HCT116 (cell line): Measurements from ENCODE around the gene MIS18A. TPM values are rescaled to one million over a fixed set of nuclear protein-coding genes. Genes with fewer than 3 reads are reported as not detected.

Experiments
- ATAC-seq: fragments of 200-7000 bp; cut with Tn5 transposase; 2 replicates; pipeline ENCODE4 v1.9.1; 2020; ENCODE audit warnings: mild to moderate bottlenecking, moderate library complexity
- BruUV-seq: library from RNA; stranded (reverse); fragments of 400-500 nt; replicated peaks from 2 replicates; lab custom pipeline; 2021; lab: Mats Ljungman, UMichigan
- CTCF ChIA-PET: fragments of 300-600 bp; sonication (Branson Sonifier 250); formaldehyde crosslinking; loops from one replicate; lab custom pipeline; 2021; ENCODE audit warnings: antibody characterized with exemption; lab: Charles Lee
- POLR2A ChIA-PET: fragments of 300-600, 350-600 bp; sonication (Branson Sonifier 250); formaldehyde crosslinking; loops from one replicate; lab custom pipeline; 2021; ENCODE audit warnings: antibody characterized with exemption; lab: Charles Lee
- RAD21 ChIA-PET, 2 experiments: fragments of 300-600 bp; sonication (Branson Sonifier 250); formaldehyde crosslinking; loops; one replicate each; lab custom pipeline; 2023; ENCODE audit warnings: low total read pairs in 2 of 2; ENCODE audit not compliant: uncharacterized antibody in 2 of 2, unreplicated experiment in 2 of 2, low non-redundant PET in 1 of 2; lab: Charles Lee
- DNase-seq: peaks from one replicate; pipeline ENCODE4 v3.0.0-alpha.2; 2010; ENCODE audit warnings: low read depth, low spot score
- H2AFZ ChIP-seq: fragments of 200-600 bp; shearing (Covaris generic), sonication (generic); 2 replicates; pipeline ENCODE4 v1.6.1; 2017; ENCODE audit warnings: low read depth, mixed run types, mixed read lengths, antibody characterized with exemption, low read length; ENCODE audit not compliant: poor library complexity, severe bottlenecking
- H3K27ac ChIP-seq: 2 replicates; pipeline ENCODE4 v1.5.1; 2012; ENCODE audit warnings: low read depth, low read length
- H3K27me3 ChIP-seq: fragments of 200-600 bp; sonication (generic); 2 replicates; pipeline ENCODE4 v1.6.1; 2016; ENCODE audit warnings: mixed run types, low read length, mixed read lengths; ENCODE audit not compliant: insufficient read depth
- H3K36me3 ChIP-seq, 2 experiments: fragments of 200-500 bp in 1 of 2; fragments of 200-600 bp in 1 of 2; sonication (Bioruptor generic) in 1 of 2; sonication (generic) in 1 of 2; 2 replicates each; pipeline versions ENCODE4 v1.5.1 to v1.6.1; 2014 to 2016; ENCODE audit warnings: low read length in 2 of 2, inconsistent platforms in 1 of 2, mixed read lengths in 1 of 2, mixed run types in 1 of 2; ENCODE audit not compliant: insufficient read depth in 2 of 2, control insufficient read depth in 1 of 2
- H3K4me1 ChIP-seq, 2 experiments: fragments of 200-600 bp in 1 of 2; sonication (generic) in 1 of 2; 2 replicates each; pipeline versions ENCODE4 v1.5.1 to v1.6.1; 2012 to 2017; ENCODE audit warnings: low read length in 2 of 2, inconsistent platforms in 1 of 2, mild to moderate bottlenecking in 1 of 2, mixed read lengths in 1 of 2, mixed run types in 1 of 2, moderate library complexity in 1 of 2; ENCODE audit not compliant: insufficient read depth in 2 of 2, control insufficient read depth in 1 of 2
- H3K4me2 ChIP-seq: fragments of 200-600 bp; sonication (generic); 2 replicates; pipeline ENCODE4 v1.6.1; 2017; ENCODE audit warnings: mixed run types, low read length, mixed read lengths
- H3K4me3 ChIP-seq, 2 experiments: fragments of 200-600 bp in 1 of 2; sonication (generic) in 1 of 2; replicated peaks in 1 of 2; 2 replicates each; pipeline ENCODE4 v1.5.1; 2011 to 2016; ENCODE audit warnings: low read length in 2 of 2, control low read depth in 1 of 2, low read depth in 1 of 2, mild to moderate bottlenecking in 1 of 2, mixed read lengths in 1 of 2, mixed run types in 1 of 2
- H3K79me2 ChIP-seq: fragments of 200-600 bp; sonication (generic); 2 replicates; pipeline ENCODE4 v1.6.1; 2017; ENCODE audit warnings: mild to moderate bottlenecking, mixed run types, low read length, moderate library complexity, mixed read lengths; ENCODE audit not compliant: insufficient read depth
- H3K9ac ChIP-seq: fragments of 200-600 bp; sonication (generic); 2 replicates; pipeline ENCODE4 v1.6.1; 2016; ENCODE audit warnings: low read length, mixed read lengths
- H3K9me2 ChIP-seq: fragments of 200-600 bp; sonication (generic), shearing (Covaris generic); 2 replicates; pipeline ENCODE4 v1.6.1; 2017; ENCODE audit warnings: mixed run types, mild to moderate bottlenecking, moderate library complexity; ENCODE audit not compliant: insufficient read depth
- H3K9me3 ChIP-seq, 2 experiments: fragments of 200-500 bp in 1 of 2; fragments of 200-600 bp in 1 of 2; sonication (Bioruptor generic) in 1 of 2; sonication (generic) in 1 of 2; 2 replicates each; pipeline ENCODE4 v1.6.1; 2014 to 2017; ENCODE audit warnings: low read length in 2 of 2, mixed read lengths in 2 of 2, inconsistent platforms in 1 of 2, low read depth in 1 of 2, mild to moderate bottlenecking in 1 of 2, mixed run types in 1 of 2, moderate library complexity in 1 of 2; ENCODE audit not compliant: control insufficient read depth in 1 of 2, insufficient read depth in 1 of 2
- H4K20me1 ChIP-seq: fragments of 200-600 bp; sonication (generic), shearing (Covaris generic); 2 replicates; pipeline ENCODE4 v1.6.1; 2017; ENCODE audit warnings: mixed run types, mild to moderate bottlenecking, moderate library complexity; ENCODE audit not compliant: insufficient read depth
- CBX3 ChIP-seq: IDR thresholded peaks from 2 replicates; pipeline ENCODE4 v1.6.1; 2012; ENCODE audit warnings: low read depth
- CEBPB ChIP-seq: IDR thresholded peaks from 2 replicates; pipeline ENCODE4 v1.6.1; 2012; ENCODE audit warnings: low read depth
- ELF1 ChIP-seq: IDR thresholded peaks from 2 replicates; pipeline ENCODE4 v1.6.1; 2012; ENCODE audit warnings: low read depth, borderline replicate concordance
- EZH2 ChIP-seq: fragments of 200-600 bp; sonication (generic); IDR thresholded peaks from 2 replicates; pipeline ENCODE4 v1.6.1; 2017; ENCODE audit warnings: antibody characterized with exemption, mixed run types
- EZH2phosphoT487 ChIP-seq: fragments of 200-600 bp; IDR thresholded peaks from 2 replicates; pipeline ENCODE4 v1.6.1; 2018; ENCODE audit warnings: antibody characterized with exemption, borderline replicate concordance
- FOSL1 ChIP-seq: IDR thresholded peaks from 2 replicates; pipeline ENCODE4 v1.6.1; 2012; ENCODE audit warnings: low read depth
- POLR2A ChIP-seq: IDR thresholded peaks from 2 replicates; pipeline ENCODE4 v1.7.0; 2011; ENCODE audit warnings: borderline replicate concordance; ENCODE audit not compliant: insufficient read depth, insufficient read length; ENCODE audit errors: extremely low read depth
- SRF ChIP-seq: IDR thresholded peaks from 2 replicates; pipeline ENCODE4 v1.6.1; 2012; ENCODE audit warnings: low read depth
- ZNF274 ChIP-seq: fragments of 200-500 bp; sonication (Bioruptor generic); IDR thresholded peaks from 2 replicates; pipeline ENCODE4 v1.6.1; 2014; ENCODE audit warnings: mild to moderate bottlenecking, low read depth, low read length, inconsistent platforms
- intact Hi-C: fragments of 100-400 bp; cut with micrococcal nuclease; formaldehyde crosslinking; loops from 2 replicates; pipeline ENCODE4 v1.10.0; 2022
- total RNA-seq: library from RNA; stranded (reverse); gene quantifications from one replicate; pipeline ENCODE4 v1.2.1, GENCODE V29; 2021; ENCODE audit not compliant: unreplicated experiment
- TF ChIP-seq, protein P1 (sequence below): IDR thresholded peaks from 2 replicates; pipeline ENCODE4 v1.6.1; 2012
- TF ChIP-seq, protein P2 (sequence below), 3 experiments: fragments of 200-600 bp in 1 of 3; sonication (generic) in 1 of 3; IDR thresholded peaks in 2 of 3; conservative IDR thresholded peaks in 1 of 3; 2 replicates each; pipeline ENCODE4 v1.5.1; 2012 to 2017; ENCODE audit warnings: low read depth in 2 of 3, low read length in 2 of 3, antibody characterized with exemption in 1 of 3, borderline replicate concordance in 1 of 3, control low read depth in 1 of 3, mild to moderate bottlenecking in 1 of 3, mixed read lengths in 1 of 3, mixed run types in 1 of 3, moderate library complexity in 1 of 3; ENCODE audit not compliant: insufficient read depth in 1 of 3
- TF ChIP-seq, protein P3 (sequence below): IDR thresholded peaks from 2 replicates; pipeline ENCODE4 v1.6.1; 2011; ENCODE audit warnings: mild to moderate bottlenecking, low read length, moderate library complexity; ENCODE audit not compliant: insufficient replicate concordance; ENCODE audit errors: extremely low read depth
- TF ChIP-seq, protein P4 (sequence below): IDR thresholded peaks from 2 replicates; pipeline ENCODE4 v1.6.1; 2012; ENCODE audit warnings: low read depth

Gene MIS18A
- total RNA-seq, 1 experiment from 2014 or later = 30.0 TPM

DNA sequence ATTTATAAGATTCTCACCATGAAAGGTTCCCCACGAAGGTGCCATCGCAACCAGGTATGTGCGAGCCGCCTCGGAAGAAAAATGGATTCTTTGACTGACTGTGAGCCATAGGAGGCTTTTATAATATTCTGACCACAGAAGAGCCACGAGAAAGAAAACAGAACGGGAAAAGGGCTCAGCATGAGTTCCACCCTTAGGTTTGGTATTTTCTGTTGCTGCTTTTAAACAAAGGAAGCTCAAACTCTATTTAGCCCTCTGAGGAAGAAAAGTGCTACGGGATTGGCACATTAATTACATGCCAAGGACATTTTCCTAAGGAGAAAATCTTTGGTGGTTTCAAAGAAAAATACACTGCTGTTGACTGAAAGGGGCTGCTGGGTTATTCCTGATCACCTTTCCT is 39.3 kb downstream of the MIS18A start:
- CTCF ChIA-PET = no interaction called here
- H2AFZ ChIP-seq = no peak overlapping the region
- H3K79me2 ChIP-seq = no peaks in the 10 kb centered on the region
- no peak overlapping the region for H3K4me3 ChIP-seq
- intact Hi-C loops = no loop called here
- ATAC-seq (no peak), DNase-seq (no peak)
- H3K27ac ChIP-seq = no peak overlapping the region
- no peak overlapping the region for H3K9ac ChIP-seq
- no peaks in the 10 kb centered on the region for H3K9me3 ChIP-seq
- no peak overlapping the region for H3K4me2 ChIP-seq
- no peaks in the 10 kb centered on the region for H3K36me3 ChIP-seq
- no TSS peak for BruUV-seq
- no peaks in the 10 kb centered on the region for H4K20me1 ChIP-seq
- H3K4me1 ChIP-seq = no peaks in the 10 kb centered on the region
- peaks cover 43% of the 10 kb centered on the region for H3K27me3 ChIP-seq
- RAD21 ChIA-PET = no interaction called here
- no peaks in the 10 kb centered on the region for H3K9me2 ChIP-seq
- POLR2A ChIA-PET = no interaction called here
- TF ChIP-seq, protein P1, sequence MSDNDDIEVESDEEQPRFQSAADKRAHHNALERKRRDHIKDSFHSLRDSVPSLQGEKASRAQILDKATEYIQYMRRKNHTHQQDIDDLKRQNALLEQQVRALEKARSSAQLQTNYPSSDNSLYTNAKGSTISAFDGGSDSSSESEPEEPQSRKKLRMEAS = no peak
- TF ChIP-seq, protein P2, sequence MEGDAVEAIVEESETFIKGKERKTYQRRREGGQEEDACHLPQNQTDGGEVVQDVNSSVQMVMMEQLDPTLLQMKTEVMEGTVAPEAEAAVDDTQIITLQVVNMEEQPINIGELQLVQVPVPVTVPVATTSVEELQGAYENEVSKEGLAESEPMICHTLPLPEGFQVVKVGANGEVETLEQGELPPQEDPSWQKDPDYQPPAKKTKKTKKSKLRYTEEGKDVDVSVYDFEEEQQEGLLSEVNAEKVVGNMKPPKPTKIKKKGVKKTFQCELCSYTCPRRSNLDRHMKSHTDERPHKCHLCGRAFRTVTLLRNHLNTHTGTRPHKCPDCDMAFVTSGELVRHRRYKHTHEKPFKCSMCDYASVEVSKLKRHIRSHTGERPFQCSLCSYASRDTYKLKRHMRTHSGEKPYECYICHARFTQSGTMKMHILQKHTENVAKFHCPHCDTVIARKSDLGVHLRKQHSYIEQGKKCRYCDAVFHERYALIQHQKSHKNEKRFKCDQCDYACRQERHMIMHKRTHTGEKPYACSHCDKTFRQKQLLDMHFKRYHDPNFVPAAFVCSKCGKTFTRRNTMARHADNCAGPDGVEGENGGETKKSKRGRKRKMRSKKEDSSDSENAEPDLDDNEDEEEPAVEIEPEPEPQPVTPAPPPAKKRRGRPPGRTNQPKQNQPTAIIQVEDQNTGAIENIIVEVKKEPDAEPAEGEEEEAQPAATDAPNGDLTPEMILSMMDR (IDR thresholded peaks at IDR 0.05 in 2 of 3, conservative IDR thresholded peaks at IDR 0.05 in 1 of 3; ENCODE audit: borderline replicate concordance in 1 of 3, insufficient read depth in 1 of 3, low read depth in 2 of 3, low read length in 2 of 3) = no peak
- no peak for TF ChIP-seq ZNF274

DNA sequence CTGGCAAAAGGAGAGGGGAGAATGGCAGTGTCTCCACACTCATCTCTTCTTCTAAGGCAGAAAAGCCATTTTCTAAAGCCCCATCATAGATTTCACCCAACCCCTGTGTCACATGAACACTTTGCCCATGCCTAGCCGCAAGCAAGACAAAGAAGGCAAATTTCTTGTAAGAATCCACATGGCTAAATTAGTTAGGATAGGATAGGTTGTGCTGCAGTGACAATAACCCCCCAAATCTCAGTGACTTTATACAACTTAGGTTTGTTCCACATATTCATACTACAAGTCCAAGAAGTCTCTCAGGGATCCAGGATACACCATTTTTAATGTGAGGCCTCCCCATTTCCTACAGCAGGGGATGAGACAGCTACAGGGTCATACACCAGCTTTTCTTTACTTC is 40.8 kb downstream of the MIS18A start:
- Histone ChIP-seq H3K27ac (no peak overlapping the region), H4K20me1 (no peaks in the 10 kb centered on the region), H3K79me2 (no peaks in the 10 kb centered on the region), H3K9me2 (no peaks in the 10 kb centered on the region), H3K4me1 (no peaks in the 10 kb centered on the region), H3K9ac (no peak overlapping the region), H3K4me2 (no peak overlapping the region), H3K4me3 (no peak overlapping the region), H3K9me3 (no peaks in the 10 kb centered on the region), H2AFZ (no peak overlapping the region), H3K27me3 (peaks cover 40% of the 10 kb centered on the region), H3K36me3 (no peaks in the 10 kb centered on the region)
- ChIA-PET CTCF (no interaction called here), RAD21 (no interaction called here), POLR2A (no interaction called here)
- ATAC-seq (no peak), DNase-seq (no peak)
- BruUV-seq = no TSS peak
- intact Hi-C loops = no loop called here
- no peak for TF ChIP-seq FOSL1
- TF ChIP-seq, protein P3, sequence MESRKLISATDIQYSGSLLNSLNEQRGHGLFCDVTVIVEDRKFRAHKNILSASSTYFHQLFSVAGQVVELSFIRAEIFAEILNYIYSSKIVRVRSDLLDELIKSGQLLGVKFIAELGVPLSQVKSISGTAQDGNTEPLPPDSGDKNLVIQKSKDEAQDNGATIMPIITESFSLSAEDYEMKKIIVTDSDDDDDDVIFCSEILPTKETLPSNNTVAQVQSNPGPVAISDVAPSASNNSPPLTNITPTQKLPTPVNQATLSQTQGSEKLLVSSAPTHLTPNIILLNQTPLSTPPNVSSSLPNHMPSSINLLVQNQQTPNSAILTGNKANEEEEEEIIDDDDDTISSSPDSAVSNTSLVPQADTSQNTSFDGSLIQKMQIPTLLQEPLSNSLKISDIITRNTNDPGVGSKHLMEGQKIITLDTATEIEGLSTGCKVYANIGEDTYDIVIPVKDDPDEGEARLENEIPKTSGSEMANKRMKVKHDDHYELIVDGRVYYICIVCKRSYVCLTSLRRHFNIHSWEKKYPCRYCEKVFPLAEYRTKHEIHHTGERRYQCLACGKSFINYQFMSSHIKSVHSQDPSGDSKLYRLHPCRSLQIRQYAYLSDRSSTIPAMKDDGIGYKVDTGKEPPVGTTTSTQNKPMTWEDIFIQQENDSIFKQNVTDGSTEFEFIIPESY = no peak
- no peak for TF ChIP-seq CEBPB
- no peak for TF ChIP-seq EZH2
- TF ChIP-seq, protein P4, sequence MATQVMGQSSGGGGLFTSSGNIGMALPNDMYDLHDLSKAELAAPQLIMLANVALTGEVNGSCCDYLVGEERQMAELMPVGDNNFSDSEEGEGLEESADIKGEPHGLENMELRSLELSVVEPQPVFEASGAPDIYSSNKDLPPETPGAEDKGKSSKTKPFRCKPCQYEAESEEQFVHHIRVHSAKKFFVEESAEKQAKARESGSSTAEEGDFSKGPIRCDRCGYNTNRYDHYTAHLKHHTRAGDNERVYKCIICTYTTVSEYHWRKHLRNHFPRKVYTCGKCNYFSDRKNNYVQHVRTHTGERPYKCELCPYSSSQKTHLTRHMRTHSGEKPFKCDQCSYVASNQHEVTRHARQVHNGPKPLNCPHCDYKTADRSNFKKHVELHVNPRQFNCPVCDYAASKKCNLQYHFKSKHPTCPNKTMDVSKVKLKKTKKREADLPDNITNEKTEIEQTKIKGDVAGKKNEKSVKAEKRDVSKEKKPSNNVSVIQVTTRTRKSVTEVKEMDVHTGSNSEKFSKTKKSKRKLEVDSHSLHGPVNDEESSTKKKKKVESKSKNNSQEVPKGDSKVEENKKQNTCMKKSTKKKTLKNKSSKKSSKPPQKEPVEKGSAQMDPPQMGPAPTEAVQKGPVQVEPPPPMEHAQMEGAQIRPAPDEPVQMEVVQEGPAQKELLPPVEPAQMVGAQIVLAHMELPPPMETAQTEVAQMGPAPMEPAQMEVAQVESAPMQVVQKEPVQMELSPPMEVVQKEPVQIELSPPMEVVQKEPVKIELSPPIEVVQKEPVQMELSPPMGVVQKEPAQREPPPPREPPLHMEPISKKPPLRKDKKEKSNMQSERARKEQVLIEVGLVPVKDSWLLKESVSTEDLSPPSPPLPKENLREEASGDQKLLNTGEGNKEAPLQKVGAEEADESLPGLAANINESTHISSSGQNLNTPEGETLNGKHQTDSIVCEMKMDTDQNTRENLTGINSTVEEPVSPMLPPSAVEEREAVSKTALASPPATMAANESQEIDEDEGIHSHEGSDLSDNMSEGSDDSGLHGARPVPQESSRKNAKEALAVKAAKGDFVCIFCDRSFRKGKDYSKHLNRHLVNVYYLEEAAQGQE = no peak
- no peak for TF ChIP-seq EZH2phosphoT487
- TF ChIP-seq CBX3 = no peak
- no peak for TF ChIP-seq SRF
- TF ChIP-seq POLR2A = no peak
- no peak for TF ChIP-seq ELF1
